ENCODE results near the gene SMTNL2. TPM values are rescaled to one million over a fixed set of nuclear protein-coding genes. Genes with fewer than 3 reads are reported as not detected.
"Not testable (repeated sequence)": the region's sequence is repeated elsewhere in the genome, so short reads cannot be mapped to it uniquely, and the experiment has no call there.

Gene SMTNL2
- total RNA-seq, 1 donor from 2014 or later: 74.1 TPM

GRCh38 chr17:4622375-4622774 lies 38.0 kb downstream of the SMTNL2 start:
- Histone ChIP-seq H3K4me3 (ENCODE audit: low read length in 3 of 3) (no peak overlapping the region), H3K27ac (ENCODE audit: low read depth, low read length) (no peak overlapping the region), H3K9ac (ENCODE audit: low read depth in 1 of 3, low read length in 3 of 3) (no peak overlapping the region), H3K27me3 (ENCODE audit: control insufficient read depth in 3 of 3, insufficient read depth in 3 of 3, low read length in 3 of 3) (no peaks in the 10 kb centered on the region), H3K4me1 (ENCODE audit: control insufficient read depth in 3 of 3, insufficient read depth in 3 of 3, low read length in 3 of 3) (peaks cover 18 to 26% (median 21%) of the 10 kb centered on the region in 3 donors), H3K36me3 (ENCODE audit: control insufficient read depth in 3 of 3, insufficient read depth in 3 of 3, low read length in 3 of 3) (no peaks in the 10 kb centered on the region), H3K9me3 (ENCODE audit: control insufficient read depth in 3 of 3, low read length in 3 of 3) (peaks cover 0 to 3% (median 0%) of the 10 kb centered on the region in 3 donors)

- H3K9ac ChIP-seq (ENCODE audit: low read depth in 1 of 3, low read length in 3 of 3): no peak overlapping the region
- H3K4me1 ChIP-seq (ENCODE audit: control insufficient read depth in 3 of 3, insufficient read depth in 3 of 3, low read length in 3 of 3): peaks cover 12 to 18% (median 16%) of the 10 kb centered on the region in 3 donors
- H3K4me3 ChIP-seq (ENCODE audit: low read length in 3 of 3): no peak overlapping the region
- H3K27ac ChIP-seq (ENCODE audit: low read depth, low read length): no peak overlapping the region
- H3K36me3 ChIP-seq (ENCODE audit: control insufficient read depth in 3 of 3, insufficient read depth in 3 of 3, low read length in 3 of 3): no peaks in the 10 kb centered on the region
- peaks cover 0 to 3% (median 0%) of the 10 kb centered on the region in 3 donors for H3K9me3 ChIP-seq (ENCODE audit: control insufficient read depth in 3 of 3, low read length in 3 of 3)
- H3K27me3 ChIP-seq (ENCODE audit: control insufficient read depth in 3 of 3, insufficient read depth in 3 of 3, low read length in 3 of 3): no peaks in the 10 kb centered on the region
Observed at GRCh38 chr17:4623249-4623648, 38.9 kb downstream of the SMTNL2 start.

- not testable (repeated sequence) for H3K4me3 ChIP-seq (ENCODE audit: low read length in 3 of 3); H3K9ac ChIP-seq (ENCODE audit: low read depth in 1 of 3, low read length in 3 of 3); H3K9me3 ChIP-seq (ENCODE audit: control insufficient read depth in 3 of 3, low read length in 3 of 3); H3K36me3 ChIP-seq (ENCODE audit: control insufficient read depth in 3 of 3, insufficient read depth in 3 of 3, low read length in 3 of 3); H3K27me3 ChIP-seq (ENCODE audit: control insufficient read depth in 3 of 3, insufficient read depth in 3 of 3, low read length in 3 of 3)
- peaks cover 11 to 16% (median 16%) of the 10 kb centered on the region in 3 donors for H3K4me1 ChIP-seq (ENCODE audit: control insufficient read depth in 3 of 3, insufficient read depth in 3 of 3, low read length in 3 of 3)
- H3K27ac ChIP-seq (ENCODE audit: low read depth, low read length): peak overlapping the region; percentile 80
Observed at GRCh38 chr17:4624451-4624911, 40.2 kb downstream of the SMTNL2 start.

GRCh38 chr17:4625181-4625617 lies 40.9 kb downstream of the SMTNL2 start:
- H3K27ac ChIP-seq (ENCODE audit: low read depth, low read length): peak overlapping the region; percentile 80
- H3K36me3 ChIP-seq (ENCODE audit: control insufficient read depth in 3 of 3, insufficient read depth in 3 of 3, low read length in 3 of 3): no peaks in the 10 kb centered on the region
- peaks cover 0 to 3% (median 0%) of the 10 kb centered on the region in 3 donors for H3K9me3 ChIP-seq (ENCODE audit: control insufficient read depth in 3 of 3, low read length in 3 of 3)
- peak overlapping the region; percentile 32 to 65 (median 33) for H3K9ac ChIP-seq (ENCODE audit: low read depth in 1 of 3, low read length in 3 of 3)
- peaks cover 11 to 16% (median 16%) of the 10 kb centered on the region in 3 donors for H3K4me1 ChIP-seq (ENCODE audit: control insufficient read depth in 3 of 3, insufficient read depth in 3 of 3, low read length in 3 of 3)
- H3K27me3 ChIP-seq (ENCODE audit: control insufficient read depth in 3 of 3, insufficient read depth in 3 of 3, low read length in 3 of 3): no peaks in the 10 kb centered on the region
- peak overlapping the region in 2 of 3 donors; percentile 38 to 41 for H3K4me3 ChIP-seq (ENCODE audit: low read length in 3 of 3)

- Histone ChIP-seq H3K27ac (ENCODE audit: low read depth, low read length) (no peak overlapping the region), H3K9ac (ENCODE audit: low read depth in 1 of 3, low read length in 3 of 3) (no peak overlapping the region), H3K4me1 (ENCODE audit: control insufficient read depth in 3 of 3, insufficient read depth in 3 of 3, low read length in 3 of 3) (peaks cover 11 to 16% (median 16%) of the 10 kb centered on the region in 3 donors), H3K4me3 (ENCODE audit: low read length in 3 of 3) (no peak overlapping the region), H3K9me3 (ENCODE audit: control insufficient read depth in 3 of 3, low read length in 3 of 3) (peaks cover 0 to 3% (median 0%) of the 10 kb centered on the region in 3 donors), H3K36me3 (ENCODE audit: control insufficient read depth in 3 of 3, insufficient read depth in 3 of 3, low read length in 3 of 3) (no peaks in the 10 kb centered on the region), H3K27me3 (ENCODE audit: control insufficient read depth in 3 of 3, insufficient read depth in 3 of 3, low read length in 3 of 3) (peaks cover 0 to 4% (median 0%) of the 10 kb centered on the region in 3 donors)
Observed at GRCh38 chr17:4626734-4627256, 42.5 kb downstream of the SMTNL2 start.

GRCh38 chr17:4631431-4631830 lies 47.1 kb downstream of the SMTNL2 start:
- H3K27ac ChIP-seq (ENCODE audit: low read depth, low read length): no peak overlapping the region
- no peak overlapping the region for H3K9ac ChIP-seq (ENCODE audit: low read depth in 1 of 3, low read length in 3 of 3)
- no peak overlapping the region for H3K4me3 ChIP-seq (ENCODE audit: low read length in 3 of 3)
- no peaks in the 10 kb centered on the region for H3K36me3 ChIP-seq (ENCODE audit: control insufficient read depth in 3 of 3, insufficient read depth in 3 of 3, low read length in 3 of 3)
- H3K9me3 ChIP-seq (ENCODE audit: control insufficient read depth in 3 of 3, low read length in 3 of 3): no peaks in the 10 kb centered on the region
- peaks cover 0 to 3% (median 2%) of the 10 kb centered on the region in 3 donors for H3K4me1 ChIP-seq (ENCODE audit: control insufficient read depth in 3 of 3, insufficient read depth in 3 of 3, low read length in 3 of 3)
- H3K27me3 ChIP-seq (ENCODE audit: control insufficient read depth in 3 of 3, insufficient read depth in 3 of 3, low read length in 3 of 3): peaks cover 19 to 28% (median 22%) of the 10 kb centered on the region in 3 donors

GRCh38 chr17:4631836-4632580 lies 47.7 kb downstream of the SMTNL2 start:
- Histone ChIP-seq H3K4me1 (ENCODE audit: control insufficient read depth in 3 of 3, insufficient read depth in 3 of 3, low read length in 3 of 3) (peaks cover 0 to 3% (median 2%) of the 10 kb centered on the region in 3 donors), H3K9ac (ENCODE audit: low read depth in 1 of 3, low read length in 3 of 3) (no peak overlapping the region), H3K27ac (ENCODE audit: low read depth, low read length) (no peak overlapping the region), H3K4me3 (ENCODE audit: low read length in 3 of 3) (no peak overlapping the region), H3K36me3 (ENCODE audit: control insufficient read depth in 3 of 3, insufficient read depth in 3 of 3, low read length in 3 of 3) (no peaks in the 10 kb centered on the region), H3K9me3 (ENCODE audit: control insufficient read depth in 3 of 3, low read length in 3 of 3) (no peaks in the 10 kb centered on the region), H3K27me3 (ENCODE audit: control insufficient read depth in 3 of 3, insufficient read depth in 3 of 3, low read length in 3 of 3) (peaks cover 25 to 34% (median 28%) of the 10 kb centered on the region in 3 donors)

GRCh38 chr17:4632581-4632920 lies 48.2 kb downstream of the SMTNL2 start:
- no peak overlapping the region for H3K27ac ChIP-seq (ENCODE audit: low read depth, low read length)
- H3K27me3 ChIP-seq (ENCODE audit: control insufficient read depth in 3 of 3, insufficient read depth in 3 of 3, low read length in 3 of 3): peaks cover 29 to 39% (median 33%) of the 10 kb centered on the region in 3 donors
- no peak overlapping the region for H3K9ac ChIP-seq (ENCODE audit: low read depth in 1 of 3, low read length in 3 of 3)
- H3K4me3 ChIP-seq (ENCODE audit: low read length in 3 of 3): no peak overlapping the region
- H3K9me3 ChIP-seq (ENCODE audit: control insufficient read depth in 3 of 3, low read length in 3 of 3): no peaks in the 10 kb centered on the region
- H3K4me1 ChIP-seq (ENCODE audit: control insufficient read depth in 3 of 3, insufficient read depth in 3 of 3, low read length in 3 of 3): peaks cover 0 to 3% (median 2%) of the 10 kb centered on the region in 3 donors
- no peaks in the 10 kb centered on the region for H3K36me3 ChIP-seq (ENCODE audit: control insufficient read depth in 3 of 3, insufficient read depth in 3 of 3, low read length in 3 of 3)

GRCh38 chr17:4633643-4634042 lies 49.3 kb downstream of the SMTNL2 start:
- H3K27me3 ChIP-seq (ENCODE audit: control insufficient read depth in 3 of 3, insufficient read depth in 3 of 3, low read length in 3 of 3): peaks cover 32 to 42% (median 39%) of the 10 kb centered on the region in 3 donors

GRCh38 chr17:4634976-4635375 lies 50.6 kb downstream of the SMTNL2 start:
- Histone ChIP-seq H3K9me3 (ENCODE audit: control insufficient read depth in 3 of 3, low read length in 3 of 3) (no peaks in the 10 kb centered on the region), H3K36me3 (ENCODE audit: control insufficient read depth in 3 of 3, insufficient read depth in 3 of 3, low read length in 3 of 3) (no peaks in the 10 kb centered on the region), H3K4me1 (ENCODE audit: control insufficient read depth in 3 of 3, insufficient read depth in 3 of 3, low read length in 3 of 3) (peaks cover 0 to 10% (median 5%) of the 10 kb centered on the region in 3 donors), H3K27me3 (ENCODE audit: control insufficient read depth in 3 of 3, insufficient read depth in 3 of 3, low read length in 3 of 3) (peaks cover 40 to 51% (median 44%) of the 10 kb centered on the region in 3 donors), H3K27ac (ENCODE audit: low read depth, low read length) (no peak overlapping the region), H3K4me3 (ENCODE audit: low read length in 3 of 3) (no peak overlapping the region), H3K9ac (ENCODE audit: low read depth in 1 of 3, low read length in 3 of 3) (no peak overlapping the region)

More at GRCh38 chr17:4633643-4634042, 49.3 kb downstream of the SMTNL2 start:
- no peak overlapping the region for H3K9ac ChIP-seq (ENCODE audit: low read depth in 1 of 3, low read length in 3 of 3)
- H3K9me3 ChIP-seq (ENCODE audit: control insufficient read depth in 3 of 3, low read length in 3 of 3): no peaks in the 10 kb centered on the region
- no peak overlapping the region for H3K27ac ChIP-seq (ENCODE audit: low read depth, low read length)
- H3K36me3 ChIP-seq (ENCODE audit: control insufficient read depth in 3 of 3, insufficient read depth in 3 of 3, low read length in 3 of 3): no peaks in the 10 kb centered on the region
- H3K4me3 ChIP-seq (ENCODE audit: low read length in 3 of 3): no peak overlapping the region
- H3K4me1 ChIP-seq (ENCODE audit: control insufficient read depth in 3 of 3, insufficient read depth in 3 of 3, low read length in 3 of 3): peaks cover 0 to 3% (median 2%) of the 10 kb centered on the region in 3 donors

All from skeletal muscle tissue (tissue), 4 donors.